Type B pancreatic cell (in vitro differentiated cells): Measurements from ENCODE around the gene SELP. TPM values are rescaled to one million over a fixed set of nuclear protein-coding genes. Genes with fewer than 3 reads are reported as not detected.
A peak's percentile ranks its signal among the peaks of the same experiment; 100 is the strongest.
"Not testable (repeated sequence)": the region's sequence is repeated elsewhere in the genome, so short reads cannot be mapped to it uniquely, and the experiment has no call there.

Source experiments
- DNase-seq: peaks from one replicate; pipeline ENCODE4 v3.0.0; 2021; ENCODE audit warnings: mixed read lengths; ENCODE audit not compliant: unreplicated experiment; ENCODE audit errors: extremely low spot score
- H3K27ac Mint-ChIP-seq: 2 replicates; pipeline ENCODE4 v1.8.0; 2021; ENCODE audit warnings: mild to moderate bottlenecking, mixed read lengths
- H3K27me3 Mint-ChIP-seq: 2 replicates; pipeline ENCODE4 v1.8.0; 2021; ENCODE audit warnings: mixed read lengths
- H3K36me3 Mint-ChIP-seq: 2 replicates; pipeline ENCODE4 v1.8.0; 2021; ENCODE audit warnings: mixed read lengths
- H3K4me1 Mint-ChIP-seq: one replicate; pipeline ENCODE4 v1.8.0; 2021; ENCODE audit warnings: mixed read lengths; ENCODE audit not compliant: unreplicated experiment
- H3K4me3 Mint-ChIP-seq: 2 replicates; pipeline ENCODE4 v1.8.0; 2021; ENCODE audit warnings: mild to moderate bottlenecking, mixed read lengths
- H3K9me3 Mint-ChIP-seq: 2 replicates; pipeline ENCODE4 v1.8.0; 2021; ENCODE audit warnings: mixed read lengths
- long read RNA-seq: library from polyadenylated mRNA; unstranded; transcript quantifications from one replicate; pipeline ENCODE4 v2.0.0, GENCODE V29; 2020
- total RNA-seq: library from RNA; stranded (reverse); gene quantifications from 2 replicates; pipeline ENCODE4 v1.2.1, GENCODE V29; 2021; ENCODE audit warnings: low replicate concordance
- TF ChIP-seq, protein P1 (sequence below): fragments of 200-600 bp; sonication (generic); conservative IDR thresholded peaks from 2 replicates; pipeline ENCODE4 v1.5.0; 2021; ENCODE audit warnings: antibody characterized with exemption, mild to moderate bottlenecking

The SELP gene
- total RNA-seq, result 0.31 TPM in 1 of 2 replicates, not detected in the other
- long read RNA-seq, result 0 reads

DNA sequence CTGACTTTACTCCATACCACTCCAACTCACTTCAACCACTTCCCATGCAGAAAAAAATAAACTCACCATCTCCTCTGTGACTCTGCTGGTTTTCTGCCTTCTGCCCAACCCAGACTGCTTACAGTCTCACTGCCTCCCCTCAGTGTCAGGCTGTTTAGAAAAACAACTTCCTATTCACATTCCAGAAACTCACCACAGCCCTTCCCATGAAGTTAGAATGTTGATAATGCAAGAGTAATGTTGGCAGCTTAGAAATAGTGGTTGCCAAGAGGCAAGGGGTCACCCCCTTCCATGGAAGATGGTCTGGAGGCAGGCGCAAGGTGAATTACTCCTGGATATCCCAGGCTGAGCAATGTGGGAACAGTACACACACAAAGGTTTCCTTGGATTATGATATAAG is at the start of gene SELP:
Gene SELP, minus strand, starts transcription at position 119 of the 400 bp plus-strand sequence. Its CDS starts 50 bp downstream, at position 69.
- H3K36me3 Mint-ChIP-seq, result peaks cover 5% of the 10 kb centered on the region
- H3K27ac Mint-ChIP-seq, result peak within 1 kb of the TSS; percentile 67
- no peak for DNase-seq
- no peak within 1 kb of the TSS for H3K4me3 Mint-ChIP-seq
- peaks cover 11% of the 10 kb centered on the region for H3K27me3 Mint-ChIP-seq
- H3K4me1 Mint-ChIP-seq, result no peaks in the 10 kb centered on the region
- H3K9me3 Mint-ChIP-seq, result peaks cover 5% of the 10 kb centered on the region
- TF ChIP-seq, protein P1, sequence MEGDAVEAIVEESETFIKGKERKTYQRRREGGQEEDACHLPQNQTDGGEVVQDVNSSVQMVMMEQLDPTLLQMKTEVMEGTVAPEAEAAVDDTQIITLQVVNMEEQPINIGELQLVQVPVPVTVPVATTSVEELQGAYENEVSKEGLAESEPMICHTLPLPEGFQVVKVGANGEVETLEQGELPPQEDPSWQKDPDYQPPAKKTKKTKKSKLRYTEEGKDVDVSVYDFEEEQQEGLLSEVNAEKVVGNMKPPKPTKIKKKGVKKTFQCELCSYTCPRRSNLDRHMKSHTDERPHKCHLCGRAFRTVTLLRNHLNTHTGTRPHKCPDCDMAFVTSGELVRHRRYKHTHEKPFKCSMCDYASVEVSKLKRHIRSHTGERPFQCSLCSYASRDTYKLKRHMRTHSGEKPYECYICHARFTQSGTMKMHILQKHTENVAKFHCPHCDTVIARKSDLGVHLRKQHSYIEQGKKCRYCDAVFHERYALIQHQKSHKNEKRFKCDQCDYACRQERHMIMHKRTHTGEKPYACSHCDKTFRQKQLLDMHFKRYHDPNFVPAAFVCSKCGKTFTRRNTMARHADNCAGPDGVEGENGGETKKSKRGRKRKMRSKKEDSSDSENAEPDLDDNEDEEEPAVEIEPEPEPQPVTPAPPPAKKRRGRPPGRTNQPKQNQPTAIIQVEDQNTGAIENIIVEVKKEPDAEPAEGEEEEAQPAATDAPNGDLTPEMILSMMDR, result no peak

- H3K27ac Mint-ChIP-seq, result no peak overlapping the region
- H3K9me3 Mint-ChIP-seq, result no peaks in the 10 kb centered on the region
- DNase-seq, result no peak
- no peaks in the 10 kb centered on the region for H3K36me3 Mint-ChIP-seq
- TF ChIP-seq, protein P1, result no peak
- H3K4me3 Mint-ChIP-seq, result no peak overlapping the region
- H3K4me1 Mint-ChIP-seq, result peaks cover 22% of the 10 kb centered on the region
- H3K27me3 Mint-ChIP-seq, result no peaks in the 10 kb centered on the region
Measured at GRCh38 chr1:169679692-169680091, 49.8 kb upstream of the SELP start.

- TF ChIP-seq, protein P1, result no peak
- Mint-ChIP-seq H3K4me3 (no peak overlapping the region), H3K36me3 (no peaks in the 10 kb centered on the region), H3K27me3 (no peaks in the 10 kb centered on the region), H3K9me3 (no peaks in the 10 kb centered on the region), H3K4me1 (peaks cover 7% of the 10 kb centered on the region), H3K27ac (no peak overlapping the region)
- DNase-seq, result no peak
Measured at GRCh38 chr1:169676001-169676400, 46.1 kb upstream of the SELP start.

GRCh38 chr1:169670836-169671235 is 40.9 kb upstream of the SELP start:
- Mint-ChIP-seq H3K4me1 (no peaks in the 10 kb centered on the region), H3K27me3 (no peaks in the 10 kb centered on the region), H3K4me3 (no peak overlapping the region), H3K27ac (no peak overlapping the region), H3K36me3 (no peaks in the 10 kb centered on the region), H3K9me3 (no peaks in the 10 kb centered on the region)
- TF ChIP-seq, protein P1, result no peak
- no peak for DNase-seq

- not testable (repeated sequence) for DNase-seq, H3K4me3 Mint-ChIP-seq, H3K36me3 Mint-ChIP-seq, H3K9me3 Mint-ChIP-seq, H3K27ac Mint-ChIP-seq, H3K27me3 Mint-ChIP-seq, H3K4me1 Mint-ChIP-seq
Measured at GRCh38 chr1:169670244-169670643, 40.3 kb upstream of the SELP start.

DNA sequence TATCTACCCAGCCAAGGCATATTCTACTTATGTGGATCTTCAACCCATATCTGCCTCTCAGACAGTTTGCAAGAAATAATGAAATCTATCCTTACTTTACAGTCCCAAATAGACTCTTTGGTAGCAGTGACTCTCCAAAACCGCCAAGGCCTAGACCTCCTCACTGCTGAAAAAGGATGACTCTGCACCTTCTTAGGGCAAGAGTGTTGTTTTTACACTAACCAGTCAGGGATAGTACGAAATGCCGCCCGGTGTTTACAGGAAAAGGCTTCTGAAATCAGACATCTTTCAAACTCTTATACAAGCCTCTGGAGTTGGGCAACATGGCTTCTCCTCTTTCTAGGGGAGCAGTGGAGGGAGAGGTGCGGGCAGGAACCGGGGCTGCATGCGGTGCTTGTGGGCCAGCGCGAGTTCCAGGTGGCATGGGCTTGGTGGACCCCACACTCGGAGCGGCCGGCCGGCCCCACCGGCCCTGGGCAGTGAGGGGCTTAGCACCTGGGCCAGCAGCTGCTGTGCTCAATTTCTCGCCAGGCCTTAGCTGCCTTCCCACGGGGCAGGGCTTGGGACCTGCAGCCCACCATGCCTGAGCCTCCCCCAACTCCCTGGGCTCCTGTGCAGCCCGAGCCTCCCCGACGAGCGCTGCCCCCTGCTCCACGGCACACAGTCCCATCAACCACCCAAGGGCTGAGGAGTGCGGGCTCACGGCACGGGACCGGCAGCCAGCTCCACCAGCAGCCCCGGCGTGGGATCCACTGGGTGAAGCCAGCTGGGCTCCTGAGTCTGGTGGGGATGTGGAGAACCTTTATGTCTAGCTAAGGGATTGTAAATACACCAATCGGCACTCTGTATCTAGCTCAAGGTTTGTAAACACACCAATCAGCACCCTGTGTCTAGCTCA is 38.0 kb upstream of the SELP start:
- H3K27ac Mint-ChIP-seq, H3K27me3 Mint-ChIP-seq, DNase-seq, H3K4me3 Mint-ChIP-seq, H3K4me1 Mint-ChIP-seq, H3K36me3 Mint-ChIP-seq, H3K9me3 Mint-ChIP-seq: not testable (repeated sequence)

- H3K9me3 Mint-ChIP-seq, H3K27me3 Mint-ChIP-seq, H3K4me1 Mint-ChIP-seq, H3K4me3 Mint-ChIP-seq, DNase-seq, H3K27ac Mint-ChIP-seq, H3K36me3 Mint-ChIP-seq: not testable (repeated sequence)
Measured at GRCh38 chr1:169667227-169667639, 37.3 kb upstream of the SELP start.

DNA sequence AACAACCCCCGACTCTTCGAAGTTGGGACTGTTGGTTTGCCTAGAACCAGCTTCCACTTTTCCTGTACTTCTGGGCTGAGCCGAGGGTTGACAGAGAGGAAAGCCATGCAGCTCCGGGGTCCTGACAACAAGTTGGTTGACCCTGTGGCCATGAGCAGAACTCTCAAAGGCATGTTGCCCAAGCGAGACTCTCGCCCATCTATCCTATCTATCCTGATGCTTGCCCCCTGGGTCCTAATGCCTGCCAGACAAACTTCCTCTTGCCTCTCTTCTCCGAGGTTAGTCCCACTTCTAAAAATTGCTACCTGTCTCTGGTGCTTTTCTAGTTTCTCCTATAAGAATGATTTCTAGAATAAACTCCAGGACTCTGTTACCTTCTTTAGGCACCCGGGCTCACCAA is 32.8 kb upstream of the SELP start:
- not testable (repeated sequence) for DNase-seq, H3K4me3 Mint-ChIP-seq, H3K27ac Mint-ChIP-seq, H3K4me1 Mint-ChIP-seq, H3K36me3 Mint-ChIP-seq, H3K27me3 Mint-ChIP-seq, H3K9me3 Mint-ChIP-seq

GRCh38 chr1:169661066-169661465 is 31.1 kb upstream of the SELP start:
- not testable (repeated sequence) for DNase-seq, H3K27ac Mint-ChIP-seq, H3K36me3 Mint-ChIP-seq, H3K9me3 Mint-ChIP-seq, H3K27me3 Mint-ChIP-seq, H3K4me1 Mint-ChIP-seq, H3K4me3 Mint-ChIP-seq

- not testable (repeated sequence) for H3K9me3 Mint-ChIP-seq, H3K27ac Mint-ChIP-seq, DNase-seq, H3K27me3 Mint-ChIP-seq, H3K4me1 Mint-ChIP-seq, H3K36me3 Mint-ChIP-seq, H3K4me3 Mint-ChIP-seq
Measured at GRCh38 chr1:169658777-169659176, 28.9 kb upstream of the SELP start.
